SK-N-SH treated with all-trans-retinoic acid at 6 μM for 48 hours (cell line): ENCODE measurements around the gene HESX1.

Source experiments
- ATAC-seq: fragments of 200-7000 bp; cut with Tn5 transposase; 3 replicates; pipeline ENCODE4 v1.9.1; 2020; ENCODE audit warnings: mild to moderate bottlenecking, moderate library complexity
- ARNTL ChIP-seq: fragments of 450-650 bp; formaldehyde crosslinking; IDR thresholded peaks from 2 replicates; pipeline ENCODE4 v1.5.0; 2020; ENCODE audit warnings: low read depth, mild to moderate bottlenecking, moderate library complexity, borderline replicate concordance
- CSDC2 ChIP-seq: fragments of 250-450 bp; sonication (Bioruptor Pico); IDR thresholded peaks from 2 replicates; pipeline ENCODE4 v1.5.0; 2020; ENCODE audit warnings: mild to moderate bottlenecking, moderate library complexity
- GLIS3 ChIP-seq: fragments of 250-450 bp; sonication (Bioruptor Pico); IDR thresholded peaks from 2 replicates; pipeline ENCODE4 v1.5.0; 2020; ENCODE audit warnings: mild to moderate bottlenecking, moderate library complexity
- ISL1 ChIP-seq: fragments of 250-450 bp; sonication (Bioruptor Pico); IDR thresholded peaks from 2 replicates; pipeline ENCODE4 v2.1.2; 2022; ENCODE audit warnings: mild to moderate bottlenecking, moderate library complexity
- OSR1 ChIP-seq: fragments of 250-450 bp; sonication (Bioruptor Pico); IDR thresholded peaks from 2 replicates; pipeline ENCODE4 v1.8.0; 2022; ENCODE audit warnings: moderate library complexity, mild to moderate bottlenecking, inconsistent platforms
- PPARA ChIP-seq: fragments of 250-450 bp; sonication (Bioruptor Pico); IDR thresholded peaks from 2 replicates; pipeline ENCODE4 v1.5.0; 2020; ENCODE audit warnings: mild to moderate bottlenecking, borderline replicate concordance
- RARB ChIP-seq: fragments of 250-450 bp; sonication (Bioruptor Pico); IDR thresholded peaks from 2 replicates; pipeline ENCODE4 v1.8.0; 2021; ENCODE audit warnings: mild to moderate bottlenecking, moderate library complexity
- SNAI2 ChIP-seq: fragments of 250-450 bp; sonication (Bioruptor Pico); IDR thresholded peaks from 2 replicates; pipeline ENCODE4 v1.5.0; 2020; ENCODE audit warnings: mild to moderate bottlenecking, moderate library complexity
- TCF4 ChIP-seq: fragments of 250-450 bp; sonication (Bioruptor Pico); IDR thresholded peaks from 2 replicates; pipeline ENCODE4 v1.8.0; 2021; ENCODE audit warnings: mild to moderate bottlenecking, moderate library complexity, borderline replicate concordance
- ZC3H10 ChIP-seq: fragments of 250-450 bp; sonication (Bioruptor Pico); IDR thresholded peaks from 2 replicates; pipeline ENCODE4 v1.5.1; 2021; ENCODE audit warnings: mild to moderate bottlenecking, moderate library complexity
- ZFP3 ChIP-seq: fragments of 250-450 bp; sonication (Bioruptor Pico); IDR thresholded peaks from 2 replicates; pipeline ENCODE4 v1.5.0; 2020; ENCODE audit warnings: mild to moderate bottlenecking, moderate library complexity
- ZFP30 ChIP-seq: fragments of 450-650 bp; formaldehyde crosslinking; IDR thresholded peaks from 2 replicates; pipeline ENCODE4 v1.5.0; 2022; ENCODE audit warnings: mild to moderate bottlenecking, moderate library complexity
- ZNF565 ChIP-seq: fragments of 450-650 bp; formaldehyde crosslinking; conservative IDR thresholded peaks from 2 replicates; pipeline ENCODE4 v1.5.0; 2020; ENCODE audit warnings: low read depth, mild to moderate bottlenecking, moderate library complexity
- ZNF70 ChIP-seq: fragments of 450-650 bp; formaldehyde crosslinking; IDR thresholded peaks from 2 replicates; pipeline ENCODE4 v1.5.0; 2020; ENCODE audit warnings: mild to moderate bottlenecking, moderate library complexity
- ZNF8 ChIP-seq: fragments of 450-650 bp; formaldehyde crosslinking; IDR thresholded peaks from 2 replicates; pipeline ENCODE4 v1.5.0; 2020; ENCODE audit warnings: mild to moderate bottlenecking, moderate library complexity
- TF ChIP-seq, protein P1 (sequence below): fragments of 250-450 bp; sonication (Bioruptor Pico); IDR thresholded peaks from 2 replicates; pipeline ENCODE4 v1.8.0; 2021; ENCODE audit warnings: low read depth, mild to moderate bottlenecking, moderate library complexity, borderline replicate concordance
- TF ChIP-seq, protein P2 (sequence below): fragments of 250-450 bp; sonication (Bioruptor Pico); IDR thresholded peaks from 2 replicates; pipeline ENCODE4 v1.5.0; 2020; ENCODE audit warnings: mild to moderate bottlenecking, moderate library complexity
- TF ChIP-seq, protein P3 (sequence below): fragments of 250-450 bp; sonication (Bioruptor Pico); IDR thresholded peaks from 2 replicates; pipeline ENCODE4 v1.5.1; 2020; ENCODE audit warnings: low read depth, mild to moderate bottlenecking, moderate library complexity
- TF ChIP-seq, protein P4 (sequence below): fragments of 250-450 bp; sonication (Bioruptor Pico); IDR thresholded peaks from 2 replicates; pipeline ENCODE4 v1.8.0; 2020; ENCODE audit warnings: mild to moderate bottlenecking, moderate library complexity, borderline replicate concordance

HESX1 gene

DNA sequence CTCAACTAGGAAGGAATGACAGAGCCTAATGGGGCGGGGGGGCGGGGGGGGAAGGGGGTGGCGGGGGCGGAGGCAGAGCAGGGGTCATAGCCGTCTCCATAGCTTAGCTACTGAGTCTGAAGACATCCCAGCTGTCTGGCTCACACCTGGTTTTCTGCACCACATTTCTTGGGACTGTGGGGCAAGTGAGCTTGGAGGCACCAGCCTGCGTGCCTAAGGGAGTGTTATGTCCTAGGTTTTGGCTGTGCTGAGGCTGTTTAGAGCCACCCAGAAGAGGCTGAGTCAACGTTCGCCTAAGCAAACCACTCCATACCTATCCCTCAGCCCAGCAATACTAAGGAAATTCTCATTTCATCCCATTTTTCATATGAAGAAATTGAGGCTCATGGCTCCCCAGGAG, 36.0 kb downstream of the HESX1 start:
- TF ChIP-seq, protein P1, sequence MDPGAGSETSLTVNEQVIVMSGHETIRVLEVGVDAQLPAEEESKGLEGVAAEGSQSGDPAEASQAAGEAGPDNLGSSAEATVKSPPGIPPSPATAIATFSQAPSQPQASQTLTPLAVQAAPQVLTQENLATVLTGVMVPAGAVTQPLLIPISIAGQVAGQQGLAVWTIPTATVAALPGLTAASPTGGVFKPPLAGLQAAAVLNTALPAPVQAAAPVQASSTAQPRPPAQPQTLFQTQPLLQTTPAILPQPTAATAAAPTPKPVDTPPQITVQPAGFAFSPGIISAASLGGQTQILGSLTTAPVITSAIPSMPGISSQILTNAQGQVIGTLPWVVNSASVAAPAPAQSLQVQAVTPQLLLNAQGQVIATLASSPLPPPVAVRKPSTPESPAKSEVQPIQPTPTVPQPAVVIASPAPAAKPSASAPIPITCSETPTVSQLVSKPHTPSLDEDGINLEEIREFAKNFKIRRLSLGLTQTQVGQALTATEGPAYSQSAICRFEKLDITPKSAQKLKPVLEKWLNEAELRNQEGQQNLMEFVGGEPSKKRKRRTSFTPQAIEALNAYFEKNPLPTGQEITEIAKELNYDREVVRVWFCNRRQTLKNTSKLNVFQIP = no peak
- TF ChIP-seq GLIS3 (CRISPR knock-in tag) (no peak), ZFP30 (CRISPR knock-in tag) (no peak), ISL1 (CRISPR knock-in tag) (no peak), OSR1 (CRISPR knock-in tag) (no peak), TCF4 (CRISPR knock-in tag) (no peak), ZC3H10 (CRISPR knock-in tag) (no peak), CSDC2 (CRISPR knock-in tag) (no peak), RARB (CRISPR knock-in tag) (no peak), ZNF8 (CRISPR knock-in tag) (no peak), ARNTL (CRISPR knock-in tag) (no peak), ZFP3 (CRISPR knock-in tag) (no peak), ZNF70 (CRISPR knock-in tag) (no peak)
- TF ChIP-seq, protein P2, sequence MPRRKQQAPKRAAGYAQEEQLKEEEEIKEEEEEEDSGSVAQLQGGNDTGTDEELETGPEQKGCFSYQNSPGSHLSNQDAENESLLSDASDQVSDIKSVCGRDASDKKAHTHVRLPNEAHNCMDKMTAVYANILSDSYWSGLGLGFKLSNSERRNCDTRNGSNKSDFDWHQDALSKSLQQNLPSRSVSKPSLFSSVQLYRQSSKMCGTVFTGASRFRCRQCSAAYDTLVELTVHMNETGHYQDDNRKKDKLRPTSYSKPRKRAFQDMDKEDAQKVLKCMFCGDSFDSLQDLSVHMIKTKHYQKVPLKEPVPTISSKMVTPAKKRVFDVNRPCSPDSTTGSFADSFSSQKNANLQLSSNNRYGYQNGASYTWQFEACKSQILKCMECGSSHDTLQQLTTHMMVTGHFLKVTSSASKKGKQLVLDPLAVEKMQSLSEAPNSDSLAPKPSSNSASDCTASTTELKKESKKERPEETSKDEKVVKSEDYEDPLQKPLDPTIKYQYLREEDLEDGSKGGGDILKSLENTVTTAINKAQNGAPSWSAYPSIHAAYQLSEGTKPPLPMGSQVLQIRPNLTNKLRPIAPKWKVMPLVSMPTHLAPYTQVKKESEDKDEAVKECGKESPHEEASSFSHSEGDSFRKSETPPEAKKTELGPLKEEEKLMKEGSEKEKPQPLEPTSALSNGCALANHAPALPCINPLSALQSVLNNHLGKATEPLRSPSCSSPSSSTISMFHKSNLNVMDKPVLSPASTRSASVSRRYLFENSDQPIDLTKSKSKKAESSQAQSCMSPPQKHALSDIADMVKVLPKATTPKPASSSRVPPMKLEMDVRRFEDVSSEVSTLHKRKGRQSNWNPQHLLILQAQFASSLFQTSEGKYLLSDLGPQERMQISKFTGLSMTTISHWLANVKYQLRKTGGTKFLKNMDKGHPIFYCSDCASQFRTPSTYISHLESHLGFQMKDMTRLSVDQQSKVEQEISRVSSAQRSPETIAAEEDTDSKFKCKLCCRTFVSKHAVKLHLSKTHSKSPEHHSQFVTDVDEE = no peak
- peak; percentile 6; the same call in 2 of the 3 replicates for ATAC-seq

DNA sequence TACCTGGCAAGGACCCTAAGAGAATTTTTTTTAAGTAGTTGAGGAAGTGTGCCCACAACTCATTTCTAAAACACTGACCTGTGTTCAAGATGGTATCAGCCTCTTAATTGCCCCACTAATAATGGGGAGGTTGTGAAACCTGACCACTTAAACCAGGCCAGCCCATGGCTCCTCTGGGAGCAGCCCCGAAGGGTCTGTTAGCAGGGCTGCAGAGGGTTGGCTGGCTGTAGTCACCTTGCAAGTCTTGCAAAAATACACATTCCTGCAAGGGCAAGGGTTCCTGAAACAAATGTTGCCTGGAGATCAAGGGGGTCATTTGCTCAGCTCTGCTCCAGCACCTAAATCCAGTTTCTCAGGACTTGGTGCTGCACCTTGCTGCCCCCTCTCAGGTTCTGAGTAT, 37.9 kb downstream of the HESX1 start:
- no peak for ATAC-seq
- no peak for TF ChIP-seq GLIS3 (CRISPR knock-in tag)
- TF ChIP-seq ZFP30 (CRISPR knock-in tag) = no peak
- TF ChIP-seq ZNF565 (CRISPR knock-in tag) = no peak
- no peak for TF ChIP-seq ARNTL (CRISPR knock-in tag)
- TF ChIP-seq ISL1 (CRISPR knock-in tag) = no peak
- no peak for TF ChIP-seq ZNF70 (CRISPR knock-in tag)
- TF ChIP-seq, protein P3, sequence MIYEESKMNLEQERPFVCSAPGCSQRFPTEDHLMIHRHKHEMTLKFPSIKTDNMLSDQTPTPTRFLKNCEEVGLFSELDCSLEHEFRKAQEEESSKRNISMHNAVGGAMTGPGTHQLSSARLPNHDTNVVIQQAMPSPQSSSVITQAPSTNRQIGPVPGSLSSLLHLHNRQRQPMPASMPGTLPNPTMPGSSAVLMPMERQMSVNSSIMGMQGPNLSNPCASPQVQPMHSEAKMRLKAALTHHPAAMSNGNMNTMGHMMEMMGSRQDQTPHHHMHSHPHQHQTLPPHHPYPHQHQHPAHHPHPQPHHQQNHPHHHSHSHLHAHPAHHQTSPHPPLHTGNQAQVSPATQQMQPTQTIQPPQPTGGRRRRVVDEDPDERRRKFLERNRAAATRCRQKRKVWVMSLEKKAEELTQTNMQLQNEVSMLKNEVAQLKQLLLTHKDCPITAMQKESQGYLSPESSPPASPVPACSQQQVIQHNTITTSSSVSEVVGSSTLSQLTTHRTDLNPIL (CRISPR knock-in tag) = no peak

DNA sequence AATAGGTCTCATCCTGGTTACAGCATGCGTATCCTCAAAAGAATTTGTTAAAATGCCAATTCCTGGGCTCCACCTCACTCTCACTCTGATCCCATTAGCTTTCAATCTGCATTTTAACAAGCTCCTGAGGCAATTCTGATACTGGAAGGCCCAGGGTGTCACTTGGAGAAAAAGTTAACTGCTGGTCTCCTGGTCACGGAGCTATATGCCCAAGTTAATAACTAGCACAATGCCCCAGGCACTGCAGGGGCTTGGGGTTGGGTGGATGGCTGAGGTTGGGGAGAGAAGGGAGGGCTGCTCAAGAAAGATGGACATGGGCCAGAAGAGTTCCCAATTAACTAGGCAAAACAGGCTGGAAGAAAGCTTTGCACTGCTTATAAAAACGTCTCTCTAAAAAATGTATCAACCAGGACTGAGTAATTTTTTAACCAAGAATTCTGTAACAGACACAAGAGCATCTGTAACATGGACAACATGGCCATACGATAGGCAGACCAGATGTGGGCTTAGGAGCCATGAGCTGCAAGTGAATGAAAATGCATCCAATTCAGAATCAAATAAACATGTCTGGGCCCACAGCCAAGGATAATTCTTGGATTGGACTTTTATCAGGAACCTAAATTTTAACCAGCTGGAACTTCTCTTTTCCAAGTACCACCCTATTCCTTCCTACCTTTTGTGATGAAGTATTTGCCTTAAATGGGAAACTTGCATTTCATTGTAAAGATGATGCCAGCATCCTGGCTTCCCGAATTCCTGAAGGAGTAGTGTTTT, 38.8 kb downstream of the HESX1 start:
- TF ChIP-seq CSDC2 (CRISPR knock-in tag) = no peak
- TF ChIP-seq ZNF565 (CRISPR knock-in tag) = no peak; the same call in 1 of the 2 replicates
- 0 out of 2 replicates have a peak, but pooled peaks have one; percentile 13 for TF ChIP-seq ZNF8 (CRISPR knock-in tag)
- TF ChIP-seq, protein P2 = peak; percentile 67; the same call in 1 of the 2 replicates
- TF ChIP-seq, protein P4, sequence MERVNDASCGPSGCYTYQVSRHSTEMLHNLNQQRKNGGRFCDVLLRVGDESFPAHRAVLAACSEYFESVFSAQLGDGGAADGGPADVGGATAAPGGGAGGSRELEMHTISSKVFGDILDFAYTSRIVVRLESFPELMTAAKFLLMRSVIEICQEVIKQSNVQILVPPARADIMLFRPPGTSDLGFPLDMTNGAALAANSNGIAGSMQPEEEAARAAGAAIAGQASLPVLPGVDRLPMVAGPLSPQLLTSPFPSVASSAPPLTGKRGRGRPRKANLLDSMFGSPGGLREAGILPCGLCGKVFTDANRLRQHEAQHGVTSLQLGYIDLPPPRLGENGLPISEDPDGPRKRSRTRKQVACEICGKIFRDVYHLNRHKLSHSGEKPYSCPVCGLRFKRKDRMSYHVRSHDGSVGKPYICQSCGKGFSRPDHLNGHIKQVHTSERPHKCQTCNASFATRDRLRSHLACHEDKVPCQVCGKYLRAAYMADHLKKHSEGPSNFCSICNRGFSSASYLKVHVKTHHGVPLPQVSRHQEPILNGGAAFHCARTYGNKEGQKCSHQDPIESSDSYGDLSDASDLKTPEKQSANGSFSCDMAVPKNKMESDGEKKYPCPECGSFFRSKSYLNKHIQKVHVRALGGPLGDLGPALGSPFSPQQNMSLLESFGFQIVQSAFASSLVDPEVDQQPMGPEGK (CRISPR knock-in tag) = no peak
- TF ChIP-seq ZNF70 (CRISPR knock-in tag) = no peak
- TF ChIP-seq ZFP30 (CRISPR knock-in tag) = no peak
- no peak for TF ChIP-seq SNAI2
- TF ChIP-seq, protein P1 = no peak
- TF ChIP-seq TCF4 (CRISPR knock-in tag) = peak; percentile 86; the same call in 1 of the 2 replicates
- TF ChIP-seq, protein P3 (CRISPR knock-in tag) = no peak
- TF ChIP-seq PPARA (CRISPR knock-in tag) = no peak
- ATAC-seq = peak; percentile 17; the same call in 1 of the 3 replicates
